WTC11 (cell line): ENCODE data around the gene SEMA3F. TPM values are rescaled to one million over a fixed set of nuclear protein-coding genes. Genes with fewer than 3 reads are reported as not detected.
A peak's percentile ranks its signal among the peaks of the same experiment; 100 is the strongest.

Source experiments
- ATAC-seq: fragments of 200-7000 bp; cut with Tn5 transposase; 2 replicates; pipeline ENCODE4 v1.10.0; 2021; ENCODE audit warnings: mild to moderate bottlenecking, moderate library complexity
- CTCF ChIA-PET: fragments of 300-600 bp; sonication (Branson Sonifier 250); formaldehyde crosslinking; loops from one replicate; lab custom pipeline; 2021; ENCODE audit warnings: antibody characterized with exemption; lab: Charles Lee
- POLR2A ChIA-PET: fragments of 350-600 bp; sonication (Branson Sonifier 250); formaldehyde crosslinking; loops from one replicate; lab custom pipeline; 2021; ENCODE audit warnings: antibody characterized with exemption; lab: Charles Lee
- DNase-seq: peaks from one replicate; pipeline ENCODE4 v3.0.0; 2021; ENCODE audit warnings: low spot score
- H3K27ac Mint-ChIP-seq: 2 replicates; pipeline ENCODE4 v1.8.0; 2021; ENCODE audit warnings: mixed read lengths
- H3K27me3 Mint-ChIP-seq: 2 replicates; pipeline ENCODE4 v1.8.0; 2021; ENCODE audit warnings: low read depth, mild to moderate bottlenecking, moderate library complexity, mixed read lengths
- H3K36me3 Mint-ChIP-seq: 2 replicates; pipeline ENCODE4 v1.8.0; 2021; ENCODE audit warnings: mixed read lengths
- H3K4me1 Mint-ChIP-seq: 2 replicates; pipeline ENCODE4 v1.8.0; 2022; ENCODE audit warnings: mixed read lengths
- H3K4me3 Mint-ChIP-seq: 2 replicates; pipeline ENCODE4 v1.8.0; 2021; ENCODE audit warnings: mild to moderate bottlenecking, moderate library complexity, mixed read lengths
- H3K9me3 Mint-ChIP-seq: 2 replicates; pipeline ENCODE4 v1.8.0; 2021; ENCODE audit warnings: mixed read lengths
- CBFB ChIP-seq: sonication (generic); formaldehyde crosslinking; IDR thresholded peaks from 2 replicates; pipeline ENCODE4 v1.8.1; 2022; ENCODE audit warnings: mild to moderate bottlenecking, low read depth, missing genetic modification reagents
- ELF4 ChIP-seq: sonication (generic); formaldehyde crosslinking; IDR thresholded peaks from 2 replicates; pipeline ENCODE4 v1.8.1; 2022; ENCODE audit warnings: low read depth, mild to moderate bottlenecking, moderate library complexity, missing genetic modification reagents
- EMX1 ChIP-seq: fragments of 250-450 bp; sonication (Bioruptor Pico); IDR thresholded peaks from 2 replicates; pipeline ENCODE4 v1.8.0; 2021; ENCODE audit warnings: mild to moderate bottlenecking
- FOXK1 ChIP-seq: sonication (generic); formaldehyde crosslinking; IDR thresholded peaks from 2 replicates; pipeline ENCODE4 v1.8.0; 2022; ENCODE audit warnings: mild to moderate bottlenecking, moderate library complexity, missing genetic modification reagents
- MYBL2 ChIP-seq: sonication (generic); formaldehyde crosslinking; IDR thresholded peaks from 2 replicates; pipeline ENCODE4 v1.8.1; 2023; ENCODE audit warnings: mild to moderate bottlenecking, moderate library complexity, missing genetic modification reagents
- NFATC4 ChIP-seq: fragments of 250-450 bp; sonication (Bioruptor Pico); IDR thresholded peaks from 2 replicates; pipeline ENCODE4 v1.9.0; 2021; ENCODE audit warnings: mild to moderate bottlenecking
- NR1H2 ChIP-seq: sonication (generic); formaldehyde crosslinking; IDR thresholded peaks from 2 replicates; pipeline ENCODE4 v1.9.0; 2021; ENCODE audit warnings: mild to moderate bottlenecking, moderate library complexity, missing genetic modification reagents
- TCF7 ChIP-seq: sonication (generic); formaldehyde crosslinking; IDR thresholded peaks from 2 replicates; pipeline ENCODE4 v1.8.0; 2022; ENCODE audit warnings: mild to moderate bottlenecking, low read depth, missing genetic modification reagents, moderate library complexity
- ZNF121 ChIP-seq: sonication (generic); formaldehyde crosslinking; IDR thresholded peaks from 2 replicates; pipeline ENCODE4 v1.8.0; 2023; ENCODE audit warnings: missing genetic modification reagents
- ZNF317 ChIP-seq: sonication (generic); formaldehyde crosslinking; IDR thresholded peaks from 2 replicates; pipeline ENCODE4 v1.8.1; 2023; ENCODE audit warnings: low read depth, mild to moderate bottlenecking, moderate library complexity, missing genetic modification reagents, borderline replicate concordance
- ZNF396 ChIP-seq: fragments of 250-450 bp; sonication (Bioruptor Pico); IDR thresholded peaks from 2 replicates; pipeline ENCODE4 v1.8.0; 2021; ENCODE audit warnings: mild to moderate bottlenecking, moderate library complexity, borderline replicate concordance
- total RNA-seq: library from RNA; stranded (reverse); gene quantifications from 3 replicates; pipeline ENCODE4 v1.2.3, GENCODE V29; 2021
- TF ChIP-seq, protein P1 (sequence below): fragments of 250-450 bp; sonication (Bioruptor Pico); IDR thresholded peaks from 2 replicates; pipeline ENCODE4 v1.9.0; 2021; ENCODE audit warnings: mild to moderate bottlenecking, borderline replicate concordance
- TF ChIP-seq, protein P2 (sequence below): sonication (generic); formaldehyde crosslinking; IDR thresholded peaks from 2 replicates; pipeline ENCODE4 v1.8.0; 2022; ENCODE audit warnings: mild to moderate bottlenecking, missing genetic modification reagents
- TF ChIP-seq, protein P3 (sequence below): sonication (generic); formaldehyde crosslinking; IDR thresholded peaks from 2 replicates; pipeline ENCODE4 v1.8.0; 2022; ENCODE audit warnings: mild to moderate bottlenecking, missing genetic modification reagents
- TF ChIP-seq, protein P4 (sequence below): fragments of 200-600 bp; IDR thresholded peaks from 2 replicates; pipeline ENCODE4 v1.8.0; 2022; ENCODE audit warnings: antibody characterized with exemption
- TF ChIP-seq, protein P5 (sequence below): sonication (generic); formaldehyde crosslinking; IDR thresholded peaks from 2 replicates; pipeline ENCODE4 v1.8.1; 2023; ENCODE audit warnings: mild to moderate bottlenecking, missing genetic modification reagents, moderate library complexity
- TF ChIP-seq, protein P6 (sequence below): sonication (generic); formaldehyde crosslinking; IDR thresholded peaks from 2 replicates; pipeline ENCODE4 v1.8.0; 2023; ENCODE audit warnings: missing genetic modification reagents, mild to moderate bottlenecking, borderline replicate concordance
- TF ChIP-seq, protein P7 (sequence below): fragments of 250-450 bp; sonication (Bioruptor Pico); IDR thresholded peaks from 2 replicates; pipeline ENCODE4 v2.1.2; 2022; ENCODE audit warnings: mild to moderate bottlenecking, moderate library complexity

SEMA3F gene
- total RNA-seq, 1 experiment from 2014 or later, result 49.0 TPM

DNA sequence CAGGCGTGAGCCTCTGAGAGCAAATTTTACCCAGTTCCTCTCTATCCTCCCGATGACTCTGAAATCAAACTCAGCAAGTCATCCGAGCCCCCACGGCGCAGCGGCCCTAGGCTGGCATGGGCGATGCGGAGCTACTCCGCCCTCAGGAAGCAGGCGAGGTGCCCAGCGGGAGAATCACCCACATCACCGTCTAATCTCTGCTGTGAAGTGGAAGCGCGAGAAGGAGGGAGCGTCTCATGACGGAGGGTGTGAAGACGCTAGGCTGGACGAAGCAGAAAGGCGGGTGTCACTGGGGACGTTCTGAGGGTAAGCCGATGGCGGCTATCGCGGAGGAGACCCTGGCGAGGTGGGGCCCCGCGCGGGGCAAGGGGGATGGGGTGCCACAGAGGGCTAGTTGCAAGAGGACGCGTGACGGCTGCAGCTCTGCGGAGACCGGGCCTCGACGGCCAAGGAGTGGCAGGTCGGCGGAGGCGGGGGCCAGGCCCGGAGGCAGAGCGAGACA lies 71.8 kb downstream of the SEMA3F start (continued):
- TF ChIP-seq, protein P1, sequence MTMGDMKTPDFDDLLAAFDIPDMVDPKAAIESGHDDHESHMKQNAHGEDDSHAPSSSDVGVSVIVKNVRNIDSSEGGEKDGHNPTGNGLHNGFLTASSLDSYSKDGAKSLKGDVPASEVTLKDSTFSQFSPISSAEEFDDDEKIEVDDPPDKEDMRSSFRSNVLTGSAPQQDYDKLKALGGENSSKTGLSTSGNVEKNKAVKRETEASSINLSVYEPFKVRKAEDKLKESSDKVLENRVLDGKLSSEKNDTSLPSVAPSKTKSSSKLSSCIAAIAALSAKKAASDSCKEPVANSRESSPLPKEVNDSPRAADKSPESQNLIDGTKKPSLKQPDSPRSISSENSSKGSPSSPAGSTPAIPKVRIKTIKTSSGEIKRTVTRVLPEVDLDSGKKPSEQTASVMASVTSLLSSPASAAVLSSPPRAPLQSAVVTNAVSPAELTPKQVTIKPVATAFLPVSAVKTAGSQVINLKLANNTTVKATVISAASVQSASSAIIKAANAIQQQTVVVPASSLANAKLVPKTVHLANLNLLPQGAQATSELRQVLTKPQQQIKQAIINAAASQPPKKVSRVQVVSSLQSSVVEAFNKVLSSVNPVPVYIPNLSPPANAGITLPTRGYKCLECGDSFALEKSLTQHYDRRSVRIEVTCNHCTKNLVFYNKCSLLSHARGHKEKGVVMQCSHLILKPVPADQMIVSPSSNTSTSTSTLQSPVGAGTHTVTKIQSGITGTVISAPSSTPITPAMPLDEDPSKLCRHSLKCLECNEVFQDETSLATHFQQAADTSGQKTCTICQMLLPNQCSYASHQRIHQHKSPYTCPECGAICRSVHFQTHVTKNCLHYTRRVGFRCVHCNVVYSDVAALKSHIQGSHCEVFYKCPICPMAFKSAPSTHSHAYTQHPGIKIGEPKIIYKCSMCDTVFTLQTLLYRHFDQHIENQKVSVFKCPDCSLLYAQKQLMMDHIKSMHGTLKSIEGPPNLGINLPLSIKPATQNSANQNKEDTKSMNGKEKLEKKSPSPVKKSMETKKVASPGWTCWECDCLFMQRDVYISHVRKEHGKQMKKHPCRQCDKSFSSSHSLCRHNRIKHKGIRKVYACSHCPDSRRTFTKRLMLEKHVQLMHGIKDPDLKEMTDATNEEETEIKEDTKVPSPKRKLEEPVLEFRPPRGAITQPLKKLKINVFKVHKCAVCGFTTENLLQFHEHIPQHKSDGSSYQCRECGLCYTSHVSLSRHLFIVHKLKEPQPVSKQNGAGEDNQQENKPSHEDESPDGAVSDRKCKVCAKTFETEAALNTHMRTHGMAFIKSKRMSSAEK (CRISPR knock-in tag), result no peak
- TF ChIP-seq, protein P2, sequence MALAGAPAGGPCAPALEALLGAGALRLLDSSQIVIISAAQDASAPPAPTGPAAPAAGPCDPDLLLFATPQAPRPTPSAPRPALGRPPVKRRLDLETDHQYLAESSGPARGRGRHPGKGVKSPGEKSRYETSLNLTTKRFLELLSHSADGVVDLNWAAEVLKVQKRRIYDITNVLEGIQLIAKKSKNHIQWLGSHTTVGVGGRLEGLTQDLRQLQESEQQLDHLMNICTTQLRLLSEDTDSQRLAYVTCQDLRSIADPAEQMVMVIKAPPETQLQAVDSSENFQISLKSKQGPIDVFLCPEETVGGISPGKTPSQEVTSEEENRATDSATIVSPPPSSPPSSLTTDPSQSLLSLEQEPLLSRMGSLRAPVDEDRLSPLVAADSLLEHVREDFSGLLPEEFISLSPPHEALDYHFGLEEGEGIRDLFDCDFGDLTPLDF, result no peak
- no peak for TF ChIP-seq ELF4
- no peak for TF ChIP-seq ZNF317
- no peak for TF ChIP-seq TCF7 (CRISPR knock-in tag)
- TF ChIP-seq CBFB (CRISPR knock-in tag), result peak; percentile 53; the same call in 1 of the 2 replicates
- TF ChIP-seq EMX1 (CRISPR knock-in tag), result no peak
- TF ChIP-seq NR1H2, result no peak
- TF ChIP-seq, protein P3, sequence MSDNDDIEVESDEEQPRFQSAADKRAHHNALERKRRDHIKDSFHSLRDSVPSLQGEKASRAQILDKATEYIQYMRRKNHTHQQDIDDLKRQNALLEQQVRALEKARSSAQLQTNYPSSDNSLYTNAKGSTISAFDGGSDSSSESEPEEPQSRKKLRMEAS (CRISPR knock-in tag), result peak; percentile 40; the same call in 1 of the 2 replicates
- TF ChIP-seq ZNF396 (CRISPR knock-in tag), result no peak

DNA sequence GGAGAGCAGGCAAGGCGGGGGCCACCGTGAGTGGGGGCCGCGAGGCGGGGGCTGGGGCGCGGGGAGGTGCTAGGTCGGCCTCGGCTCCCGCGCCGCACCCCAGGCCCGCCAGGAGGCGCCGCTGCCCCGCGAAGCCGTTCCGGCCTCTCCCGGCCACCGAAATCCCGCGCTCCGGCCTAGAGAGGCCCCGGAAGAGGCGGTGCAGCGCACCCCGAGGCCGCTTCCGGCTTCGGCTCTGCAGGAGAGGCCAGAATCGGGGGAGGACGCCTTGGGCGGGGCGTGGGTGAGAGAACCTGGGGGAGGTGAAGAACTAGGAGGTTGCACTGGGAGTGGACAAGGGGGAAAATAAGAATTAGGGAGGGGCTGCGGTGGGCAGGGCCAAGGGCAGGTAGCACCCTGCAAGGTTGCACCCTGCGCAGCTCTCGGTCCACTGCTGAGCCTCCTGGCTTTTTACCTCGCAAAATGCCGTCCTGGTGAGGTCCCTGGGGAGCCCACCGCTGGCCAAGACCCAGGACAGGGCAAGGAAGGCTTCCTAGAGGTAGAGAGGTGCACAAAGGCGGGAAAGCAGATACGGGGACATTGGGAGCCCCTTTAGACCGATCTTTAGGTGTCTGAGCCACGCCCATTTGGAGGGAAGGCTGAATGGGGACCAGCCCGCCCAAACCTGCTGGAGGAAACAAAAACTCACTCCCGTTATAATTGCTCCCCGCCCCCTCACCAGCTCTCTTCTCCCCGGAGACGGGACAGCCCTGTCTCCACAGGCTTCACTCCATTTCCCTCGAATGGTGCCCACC lies 72.5 kb downstream of the SEMA3F start:
- POLR2A ChIA-PET, result interaction anchor here (0.9 to 3.1 kb wide), 6 partner anchors 13 to 110 kb away, joined by 3 to 22 read pairs (median 6); no protein-coding TSS in a partner anchor
- DNase-seq (peak; percentile 92), ATAC-seq (peak; percentile 75)
- CTCF ChIA-PET, result interaction anchor here (0.7 to 17.1 kb wide), 25 partner anchors 8 to 314 kb away, joined by 3 to 604 read pairs (median 6); partner anchors contain the start of genes GNAI2, GNAT1, HYAL2 and HYAL3
- Mint-ChIP-seq H3K27me3 (peaks cover 4% of the 10 kb centered on the region), H3K9me3 (no peaks in the 10 kb centered on the region), H3K27ac (peak overlapping the region; percentile 89), H3K4me3 (peak overlapping the region; percentile 96), H3K4me1 (peaks cover 24% of the 10 kb centered on the region), H3K36me3 (no peaks in the 10 kb centered on the region)
- TF ChIP-seq NFATC4 (CRISPR knock-in tag) (no peak), MYBL2 (CRISPR knock-in tag) (no peak), CBFB (CRISPR knock-in tag) (peak; percentile 85; the same call in 1 of the 2 replicates), FOXK1 (CRISPR knock-in tag) (peak; percentile 57; the same call in 1 of the 2 replicates), ZNF121 (CRISPR knock-in tag) (no peak)
- TF ChIP-seq, protein P4, sequence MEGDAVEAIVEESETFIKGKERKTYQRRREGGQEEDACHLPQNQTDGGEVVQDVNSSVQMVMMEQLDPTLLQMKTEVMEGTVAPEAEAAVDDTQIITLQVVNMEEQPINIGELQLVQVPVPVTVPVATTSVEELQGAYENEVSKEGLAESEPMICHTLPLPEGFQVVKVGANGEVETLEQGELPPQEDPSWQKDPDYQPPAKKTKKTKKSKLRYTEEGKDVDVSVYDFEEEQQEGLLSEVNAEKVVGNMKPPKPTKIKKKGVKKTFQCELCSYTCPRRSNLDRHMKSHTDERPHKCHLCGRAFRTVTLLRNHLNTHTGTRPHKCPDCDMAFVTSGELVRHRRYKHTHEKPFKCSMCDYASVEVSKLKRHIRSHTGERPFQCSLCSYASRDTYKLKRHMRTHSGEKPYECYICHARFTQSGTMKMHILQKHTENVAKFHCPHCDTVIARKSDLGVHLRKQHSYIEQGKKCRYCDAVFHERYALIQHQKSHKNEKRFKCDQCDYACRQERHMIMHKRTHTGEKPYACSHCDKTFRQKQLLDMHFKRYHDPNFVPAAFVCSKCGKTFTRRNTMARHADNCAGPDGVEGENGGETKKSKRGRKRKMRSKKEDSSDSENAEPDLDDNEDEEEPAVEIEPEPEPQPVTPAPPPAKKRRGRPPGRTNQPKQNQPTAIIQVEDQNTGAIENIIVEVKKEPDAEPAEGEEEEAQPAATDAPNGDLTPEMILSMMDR, result peak; percentile 61
- TF ChIP-seq, protein P5, sequence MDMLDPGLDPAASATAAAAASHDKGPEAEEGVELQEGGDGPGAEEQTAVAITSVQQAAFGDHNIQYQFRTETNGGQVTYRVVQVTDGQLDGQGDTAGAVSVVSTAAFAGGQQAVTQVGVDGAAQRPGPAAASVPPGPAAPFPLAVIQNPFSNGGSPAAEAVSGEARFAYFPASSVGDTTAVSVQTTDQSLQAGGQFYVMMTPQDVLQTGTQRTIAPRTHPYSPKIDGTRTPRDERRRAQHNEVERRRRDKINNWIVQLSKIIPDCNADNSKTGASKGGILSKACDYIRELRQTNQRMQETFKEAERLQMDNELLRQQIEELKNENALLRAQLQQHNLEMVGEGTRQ (CRISPR knock-in tag), result 0 out of 2 replicates have a peak, but pooled peaks have one; percentile 26
- TF ChIP-seq, protein P6, sequence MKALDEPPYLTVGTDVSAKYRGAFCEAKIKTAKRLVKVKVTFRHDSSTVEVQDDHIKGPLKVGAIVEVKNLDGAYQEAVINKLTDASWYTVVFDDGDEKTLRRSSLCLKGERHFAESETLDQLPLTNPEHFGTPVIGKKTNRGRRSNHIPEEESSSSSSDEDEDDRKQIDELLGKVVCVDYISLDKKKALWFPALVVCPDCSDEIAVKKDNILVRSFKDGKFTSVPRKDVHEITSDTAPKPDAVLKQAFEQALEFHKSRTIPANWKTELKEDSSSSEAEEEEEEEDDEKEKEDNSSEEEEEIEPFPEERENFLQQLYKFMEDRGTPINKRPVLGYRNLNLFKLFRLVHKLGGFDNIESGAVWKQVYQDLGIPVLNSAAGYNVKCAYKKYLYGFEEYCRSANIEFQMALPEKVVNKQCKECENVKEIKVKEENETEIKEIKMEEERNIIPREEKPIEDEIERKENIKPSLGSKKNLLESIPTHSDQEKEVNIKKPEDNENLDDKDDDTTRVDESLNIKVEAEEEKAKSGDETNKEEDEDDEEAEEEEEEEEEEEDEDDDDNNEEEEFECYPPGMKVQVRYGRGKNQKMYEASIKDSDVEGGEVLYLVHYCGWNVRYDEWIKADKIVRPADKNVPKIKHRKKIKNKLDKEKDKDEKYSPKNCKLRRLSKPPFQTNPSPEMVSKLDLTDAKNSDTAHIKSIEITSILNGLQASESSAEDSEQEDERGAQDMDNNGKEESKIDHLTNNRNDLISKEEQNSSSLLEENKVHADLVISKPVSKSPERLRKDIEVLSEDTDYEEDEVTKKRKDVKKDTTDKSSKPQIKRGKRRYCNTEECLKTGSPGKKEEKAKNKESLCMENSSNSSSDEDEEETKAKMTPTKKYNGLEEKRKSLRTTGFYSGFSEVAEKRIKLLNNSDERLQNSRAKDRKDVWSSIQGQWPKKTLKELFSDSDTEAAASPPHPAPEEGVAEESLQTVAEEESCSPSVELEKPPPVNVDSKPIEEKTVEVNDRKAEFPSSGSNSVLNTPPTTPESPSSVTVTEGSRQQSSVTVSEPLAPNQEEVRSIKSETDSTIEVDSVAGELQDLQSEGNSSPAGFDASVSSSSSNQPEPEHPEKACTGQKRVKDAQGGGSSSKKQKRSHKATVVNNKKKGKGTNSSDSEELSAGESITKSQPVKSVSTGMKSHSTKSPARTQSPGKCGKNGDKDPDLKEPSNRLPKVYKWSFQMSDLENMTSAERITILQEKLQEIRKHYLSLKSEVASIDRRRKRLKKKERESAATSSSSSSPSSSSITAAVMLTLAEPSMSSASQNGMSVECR (CRISPR knock-in tag), result no peak; the same call in 1 of the 2 replicates
- TF ChIP-seq, protein P7, sequence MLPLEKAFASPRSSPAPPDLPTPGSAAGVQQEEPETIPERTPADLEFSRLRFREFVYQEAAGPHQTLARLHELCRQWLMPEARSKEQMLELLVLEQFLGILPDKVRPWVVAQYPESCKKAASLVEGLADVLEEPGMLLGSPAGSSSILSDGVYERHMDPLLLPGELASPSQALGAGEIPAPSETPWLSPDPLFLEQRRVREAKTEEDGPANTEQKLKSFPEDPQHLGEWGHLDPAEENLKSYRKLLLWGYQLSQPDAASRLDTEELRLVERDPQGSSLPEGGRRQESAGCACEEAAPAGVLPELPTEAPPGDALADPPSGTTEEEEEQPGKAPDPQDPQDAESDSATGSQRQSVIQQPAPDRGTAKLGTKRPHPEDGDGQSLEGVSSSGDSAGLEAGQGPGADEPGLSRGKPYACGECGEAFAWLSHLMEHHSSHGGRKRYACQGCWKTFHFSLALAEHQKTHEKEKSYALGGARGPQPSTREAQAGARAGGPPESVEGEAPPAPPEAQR (CRISPR knock-in tag), result no peak
